ENCODE results near the gene PRR23A.
"Not testable (repeated sequence)": the region's sequence is repeated elsewhere in the genome, so short reads cannot be mapped to it uniquely, and the experiment has no call there.

Gene PRR23A

DNA sequence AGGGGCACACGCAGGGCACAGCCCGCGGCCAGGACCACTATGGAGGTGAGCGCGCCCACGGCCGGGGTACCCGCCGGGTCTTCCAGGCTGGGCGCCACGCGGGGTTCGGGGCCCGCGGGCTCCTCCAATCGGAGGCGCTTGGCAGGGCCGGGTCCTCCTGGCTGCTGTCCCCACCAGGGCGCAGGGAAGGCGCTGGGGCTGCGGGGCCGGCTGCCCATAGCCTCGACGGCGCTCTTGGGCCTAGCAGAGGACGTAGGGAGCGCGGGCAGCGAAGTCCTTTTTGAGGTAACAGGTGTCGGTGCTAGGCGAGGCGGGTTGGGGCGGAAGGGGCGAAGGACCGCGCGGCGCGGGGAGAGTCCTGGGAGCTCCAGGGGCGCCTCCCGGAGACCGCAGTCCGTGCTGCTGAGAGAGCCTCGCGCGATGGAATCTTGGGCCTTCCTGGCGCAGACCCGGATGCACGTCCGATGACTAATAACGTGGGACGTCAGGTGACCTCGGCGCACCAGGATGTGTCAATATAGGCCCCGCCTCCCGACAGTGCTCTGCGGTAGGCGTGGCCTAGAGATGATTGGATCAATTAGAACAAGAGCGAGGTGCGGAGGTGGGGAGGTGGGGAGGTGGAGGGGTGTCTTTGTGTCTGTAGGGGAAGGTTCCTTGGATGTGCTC, at the start of gene PRR23A:
Gene PRR23A, minus strand, starts transcription at position 218 of the 666 bp plus-strand sequence. Its CDS starts 0 bp downstream, at position 218.
- no peak for DNase-seq

DNA sequence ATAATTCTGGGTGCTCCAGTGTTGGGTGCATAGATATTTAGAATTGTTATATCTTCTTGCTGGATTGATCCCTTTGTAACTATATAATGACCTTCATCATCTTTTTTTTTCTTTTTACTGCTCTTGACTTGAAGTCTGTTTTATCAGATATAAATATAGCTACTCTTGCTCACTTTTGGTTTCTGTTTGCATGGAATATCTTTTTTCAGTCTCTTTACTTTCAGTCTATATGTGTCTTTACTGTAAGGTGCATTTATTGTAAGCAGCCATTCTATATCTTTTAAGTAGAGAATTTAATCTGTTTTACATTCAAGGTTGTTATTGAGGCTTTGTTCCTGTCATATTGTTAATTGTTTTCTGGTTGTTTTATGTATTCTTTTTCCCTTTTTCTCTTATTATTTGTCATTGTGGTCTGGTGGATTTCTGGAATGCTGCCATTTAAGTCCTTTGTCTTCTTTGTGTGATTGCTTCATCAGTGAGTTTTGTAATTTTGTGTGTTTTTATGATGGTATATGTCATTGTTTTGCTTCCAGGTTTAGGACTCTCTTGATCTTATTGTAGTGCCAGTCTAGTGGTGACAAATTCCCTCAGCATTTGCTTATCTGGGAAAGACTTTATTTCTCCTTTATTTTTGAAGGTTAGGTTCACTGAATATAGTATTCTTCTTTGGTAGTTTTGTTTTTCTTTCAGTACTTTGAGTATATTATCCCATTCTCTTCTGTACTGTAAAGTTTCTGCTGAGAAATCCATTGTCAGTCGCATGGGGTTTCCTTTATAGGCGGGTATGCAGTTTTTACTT, 46.9 kb upstream of the PRR23A start:
- DNase-seq = no peak

DNA sequence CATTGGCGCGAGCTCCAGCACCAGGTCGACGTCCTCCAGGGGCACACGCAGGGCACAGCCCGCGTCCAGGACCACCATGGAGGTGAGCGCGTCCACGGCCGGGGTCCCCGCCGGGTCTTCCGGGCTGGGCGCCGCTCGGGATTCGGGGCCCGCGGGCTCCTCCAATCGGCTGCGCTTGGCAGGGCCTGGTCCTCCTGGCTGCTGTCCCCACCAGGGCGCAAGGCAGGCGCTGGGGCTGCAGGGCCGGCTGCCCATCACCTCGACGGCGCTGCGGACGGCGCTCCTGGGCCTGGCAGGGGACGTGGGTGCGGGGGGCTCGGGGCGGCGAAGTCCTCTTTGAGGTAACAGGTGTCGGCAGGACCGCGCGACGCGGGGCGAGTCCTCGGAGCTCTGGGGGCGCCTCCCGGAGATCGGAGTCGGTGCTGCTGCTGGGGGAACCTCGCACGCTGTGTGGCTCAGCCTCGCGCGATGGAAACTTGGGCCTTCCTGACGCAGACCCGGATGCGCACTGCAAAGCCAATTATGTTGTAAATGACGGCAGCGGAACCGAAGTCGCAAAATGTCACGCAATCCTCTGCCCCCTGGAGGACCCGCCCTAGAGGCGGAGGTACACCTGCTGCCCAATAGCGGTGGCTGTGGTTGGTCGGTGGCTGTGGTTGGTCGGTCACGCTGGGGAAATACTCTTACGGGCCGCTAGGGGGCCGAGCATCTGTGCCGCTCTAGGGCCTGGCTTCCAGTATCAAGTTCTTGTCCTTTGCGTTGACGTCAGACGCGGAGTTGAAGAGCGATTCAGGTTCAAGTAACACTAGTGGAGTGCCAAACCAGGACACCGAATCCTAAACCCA, 38.5 kb upstream of the PRR23A start, which contains the start of gene PRR23C:
Gene PRR23C, minus strand, starts transcription at position 527 of the 845 bp plus-strand sequence. Its CDS starts 272 bp downstream, at position 255.
- no peak for DNase-seq

DNA sequence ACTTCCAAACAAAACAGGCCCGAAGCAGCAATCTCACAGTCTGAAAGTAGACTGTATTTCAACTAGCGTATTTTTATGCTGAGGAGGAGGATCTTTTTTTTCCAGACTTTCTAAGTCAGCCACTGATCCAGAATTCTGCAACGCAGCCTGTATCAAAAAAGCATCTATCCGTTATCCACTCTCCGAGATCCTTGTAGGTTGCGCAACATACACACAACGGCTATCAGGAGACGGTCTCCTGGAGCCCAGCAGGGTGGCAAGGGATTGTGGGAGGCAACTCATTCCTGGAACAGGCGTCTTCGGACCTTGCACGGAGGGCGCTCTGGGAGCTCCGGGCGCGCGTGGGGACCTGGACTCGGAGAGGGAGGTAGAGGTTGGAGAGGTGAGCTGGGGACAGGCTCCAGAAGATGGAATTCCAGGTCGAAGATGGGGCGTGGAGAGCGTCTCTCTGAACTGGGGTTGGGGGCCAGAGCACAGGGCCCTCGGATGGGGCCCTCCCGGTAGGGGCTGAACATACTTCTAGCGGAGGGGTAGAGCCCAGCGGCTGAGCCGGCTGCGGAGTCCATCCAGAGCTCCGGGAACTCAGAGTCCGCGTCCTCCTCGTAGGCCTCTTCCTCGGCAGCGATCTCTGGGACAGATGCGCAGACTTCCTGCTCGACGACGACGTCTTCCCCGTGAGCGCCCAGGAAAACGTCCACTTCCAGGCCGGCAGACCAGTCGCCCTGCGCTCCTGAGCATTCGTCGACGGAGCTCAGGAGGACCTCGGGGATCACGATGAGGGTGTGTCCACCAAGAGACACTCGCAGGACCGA, 37.7 kb upstream of the PRR23A start:
- DNase-seq = no peak

DNA sequence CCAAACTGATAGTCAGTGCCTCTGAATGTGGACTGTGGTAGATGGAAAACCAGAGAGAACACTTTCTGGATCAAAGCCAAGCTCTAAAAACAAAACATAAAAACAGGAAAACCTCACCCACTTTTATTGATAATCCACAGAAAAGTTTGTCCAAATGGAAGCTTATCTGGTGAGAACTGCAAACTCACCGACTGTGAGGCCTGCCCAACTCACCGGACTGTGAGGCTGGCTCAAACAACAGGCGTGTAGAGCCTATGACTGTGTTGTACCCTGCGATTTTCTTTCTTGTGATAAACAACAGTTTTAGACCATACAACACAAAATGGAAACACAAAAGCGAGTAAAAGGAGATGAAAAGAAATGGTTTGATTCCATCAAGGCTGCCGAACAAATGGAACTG, 31.4 kb upstream of the PRR23A start:
- no peak for DNase-seq

DNA sequence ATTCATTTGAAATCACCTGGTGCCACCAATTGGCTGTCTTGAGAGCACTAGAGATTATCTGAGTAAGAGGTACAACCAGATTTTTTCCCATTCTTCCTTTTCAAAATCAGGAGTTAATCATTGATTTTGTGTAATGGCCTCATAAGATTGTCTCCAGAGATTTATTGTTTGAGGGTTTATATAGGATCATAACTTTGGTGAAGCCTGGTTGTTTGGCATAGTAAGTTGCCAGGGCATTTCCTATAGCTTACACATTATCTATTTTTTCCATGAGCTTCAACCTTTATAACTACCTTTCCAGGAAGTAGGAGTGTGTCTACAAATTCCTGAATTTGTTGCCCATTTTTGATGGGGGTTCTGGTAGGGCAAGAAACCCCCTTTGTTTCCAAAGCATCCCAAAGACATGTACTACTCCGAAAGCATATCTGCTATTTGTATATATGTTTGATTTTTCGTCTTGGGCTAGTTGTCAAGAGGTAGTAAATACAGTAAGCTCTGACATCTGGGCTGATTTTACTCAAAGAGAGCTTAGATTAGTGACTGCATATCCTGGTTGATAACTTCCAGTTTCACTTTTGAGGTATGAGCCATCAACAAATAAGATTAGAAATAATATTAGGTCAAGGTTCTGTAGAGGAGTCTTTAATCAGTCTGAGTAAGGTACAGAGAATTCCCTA, 26.4 kb upstream of the PRR23A start:
- no peak for DNase-seq

DNA sequence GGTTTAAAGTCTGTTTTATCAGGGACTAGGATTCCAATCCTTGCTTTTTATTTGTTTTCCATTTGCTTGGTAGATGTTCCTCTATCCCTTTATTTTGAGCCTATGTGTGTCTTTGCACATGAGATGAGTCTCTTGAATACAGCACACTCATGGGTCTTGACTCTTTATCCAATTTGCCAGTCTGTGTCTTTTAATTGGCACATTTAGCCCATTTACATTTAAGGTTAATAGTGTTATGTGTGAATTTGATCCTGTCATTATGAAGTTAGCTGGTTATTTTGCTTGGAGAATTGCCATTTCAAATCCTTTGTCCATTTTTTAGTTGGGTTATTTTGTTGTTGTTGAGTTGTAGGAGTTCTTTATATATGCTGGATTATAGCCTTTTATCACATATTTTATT, 24.5 kb upstream of the PRR23A start:
- not testable (repeated sequence) for DNase-seq

DNA sequence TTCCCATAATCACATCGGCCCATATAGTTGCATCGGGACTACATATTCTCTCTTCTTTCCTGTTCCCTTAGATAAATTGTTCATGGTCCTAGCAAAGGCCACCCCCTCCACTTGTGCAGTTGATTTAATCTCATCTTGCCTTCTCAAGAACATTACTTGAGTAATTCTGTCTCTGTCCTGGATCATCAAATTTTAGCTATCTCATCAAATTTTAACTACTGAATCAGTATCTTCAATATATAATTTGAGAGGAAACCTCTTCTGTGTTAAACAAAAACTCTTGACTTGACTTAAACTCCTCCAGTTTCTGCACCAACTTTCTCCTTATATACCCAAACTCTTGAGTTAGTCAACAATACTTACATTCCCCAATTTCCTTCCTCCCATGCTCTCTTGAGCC, 18.9 kb upstream of the PRR23A start:
- DNase-seq = no peak

DNA sequence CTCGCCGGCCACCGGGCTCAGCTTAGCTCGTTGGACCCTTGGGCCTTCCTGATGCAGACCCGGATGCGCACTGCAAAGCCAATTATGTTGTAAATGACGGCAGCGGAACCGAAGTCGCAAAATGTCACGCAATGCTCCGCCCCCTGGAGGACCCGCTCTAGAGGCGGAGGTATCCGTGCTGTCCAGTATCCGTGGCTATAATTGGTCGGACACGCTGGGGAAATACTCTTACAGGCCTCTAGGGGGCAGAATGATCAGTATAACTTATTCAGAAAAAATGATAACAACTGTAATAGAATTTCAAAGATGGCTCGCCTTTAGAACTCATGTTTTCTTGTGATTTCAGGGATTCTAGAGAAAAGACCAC, 14.8 kb upstream of the PRR23A start, which contains the start of gene PRR23B:
Gene PRR23B, minus strand, starts transcription at position 59 of the 367 bp plus-strand sequence. CDS start 265 bp downstream, outside the sequence.
- DNase-seq = no peak

DNA sequence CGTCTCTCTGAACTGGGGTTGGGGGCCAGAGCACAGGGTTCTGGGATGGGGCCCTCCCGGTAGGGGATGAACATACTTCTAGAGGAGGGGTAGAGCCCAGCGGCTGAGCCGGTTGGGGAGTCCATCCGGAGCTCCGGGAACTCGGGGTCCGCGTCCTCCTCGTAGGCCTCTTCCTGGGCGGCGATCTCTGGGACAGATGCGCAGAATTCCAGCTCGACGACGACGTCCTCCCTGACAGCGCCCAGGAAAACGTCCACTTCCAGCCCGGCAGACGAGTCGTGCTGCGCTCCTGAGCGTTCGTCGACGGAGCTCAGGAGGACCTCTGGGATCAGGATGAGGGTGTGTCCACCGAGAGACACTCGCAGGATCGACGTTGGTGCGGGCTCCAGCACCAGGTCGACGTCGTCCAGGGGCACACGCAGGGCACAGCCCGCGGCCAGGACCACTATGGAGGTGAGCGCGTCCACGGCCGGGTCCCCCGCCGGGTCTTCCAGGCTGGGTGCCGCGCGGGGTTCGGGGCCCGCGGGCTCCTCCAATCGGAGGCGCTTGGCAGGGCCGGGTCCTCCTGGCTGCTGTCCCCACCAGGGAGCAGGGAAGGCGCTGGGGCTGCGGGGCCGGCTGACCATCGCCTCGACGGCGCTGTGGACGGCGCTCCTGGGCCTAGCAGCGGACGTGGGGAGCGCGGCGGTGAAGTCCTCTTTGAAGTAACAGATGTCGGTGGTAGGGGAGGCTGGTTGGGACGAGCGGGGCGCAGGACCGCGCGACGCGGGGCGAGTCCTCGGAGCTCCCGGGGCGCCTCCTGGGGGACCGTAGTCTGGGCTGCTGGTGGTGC, 14.2 kb upstream of the PRR23A start:
- no peak for DNase-seq

DNA sequence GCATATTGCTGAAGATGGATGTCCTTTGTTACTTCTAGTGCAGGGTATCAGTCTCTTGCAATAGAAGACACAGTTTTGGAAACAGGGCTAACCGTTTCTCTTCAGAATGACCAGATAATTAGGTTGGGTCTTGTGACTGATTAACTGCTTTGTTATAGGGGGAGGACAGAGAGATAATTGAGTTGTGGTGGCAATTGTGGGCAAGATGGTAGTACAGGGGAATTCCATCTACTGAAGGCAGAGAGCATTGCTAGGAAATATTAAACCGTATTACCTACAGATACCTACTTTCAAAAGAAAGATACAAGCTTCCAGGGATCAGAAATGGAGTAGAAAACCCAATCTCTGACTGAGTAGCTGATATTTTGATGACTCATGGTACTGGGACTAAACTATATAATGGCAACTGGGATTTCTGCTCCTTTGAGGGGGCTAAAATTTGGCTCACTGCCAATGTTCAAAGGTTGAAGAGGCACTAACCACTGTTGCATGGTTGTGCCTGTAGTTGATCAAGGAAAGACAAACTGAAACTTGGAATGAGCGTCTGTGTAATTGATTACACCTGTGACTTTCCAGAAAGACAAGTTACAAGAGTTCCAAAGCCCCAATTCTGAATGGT, 10.5 kb upstream of the PRR23A start:
- DNase-seq = no peak

DNA sequence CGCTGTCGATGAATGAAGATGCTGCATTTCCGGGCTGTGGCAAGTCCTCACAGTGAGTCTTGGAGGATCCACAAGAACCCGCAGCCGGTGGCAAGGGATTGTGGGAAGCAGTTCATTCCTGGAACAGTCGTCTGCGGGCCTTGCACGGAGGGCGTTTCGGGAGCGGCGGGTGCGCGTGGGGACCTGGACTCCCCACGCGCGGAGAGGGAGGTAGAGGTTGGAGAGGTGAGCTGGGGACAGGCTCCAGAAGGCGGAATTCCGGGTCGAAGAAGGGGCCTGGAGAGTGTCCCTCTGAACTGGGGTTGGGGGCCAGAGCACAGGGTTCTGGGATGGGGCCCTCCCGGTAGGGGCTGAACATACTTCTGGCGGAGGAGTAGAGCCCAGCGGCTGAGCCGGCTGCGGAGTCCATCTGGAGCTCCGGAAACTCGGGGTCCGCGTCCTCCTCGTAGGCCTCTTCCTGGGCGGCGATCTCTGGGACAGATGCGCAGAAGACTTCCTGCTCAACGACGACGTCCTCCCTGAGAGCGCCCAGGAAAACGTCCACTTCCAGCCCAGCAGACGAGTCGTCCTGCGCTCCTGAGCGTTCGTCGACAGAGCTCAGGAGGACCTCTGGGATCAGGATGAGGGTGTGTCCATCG, 593 bp downstream of the PRR23A start:
- DNase-seq = no peak

DNA sequence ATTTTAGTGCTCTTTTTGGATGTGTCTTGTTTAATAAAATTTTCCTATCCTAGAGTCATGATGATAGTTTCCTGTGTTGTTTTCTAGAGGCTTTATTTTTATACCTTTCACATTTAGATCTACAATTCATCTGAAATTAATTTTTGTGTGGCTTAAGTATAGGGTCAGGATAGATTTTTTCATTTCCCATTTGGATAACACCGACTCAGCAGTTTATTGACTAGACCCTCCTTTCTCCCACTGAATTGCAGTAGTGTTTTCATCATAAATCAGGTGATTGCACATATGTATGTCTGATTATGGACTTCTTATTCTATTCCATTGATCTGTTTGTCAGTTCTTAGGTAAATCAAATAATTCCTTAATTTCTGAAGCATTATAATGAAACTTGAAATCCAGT, 10.4 kb downstream of the PRR23A start:
- no peak for DNase-seq

DNA sequence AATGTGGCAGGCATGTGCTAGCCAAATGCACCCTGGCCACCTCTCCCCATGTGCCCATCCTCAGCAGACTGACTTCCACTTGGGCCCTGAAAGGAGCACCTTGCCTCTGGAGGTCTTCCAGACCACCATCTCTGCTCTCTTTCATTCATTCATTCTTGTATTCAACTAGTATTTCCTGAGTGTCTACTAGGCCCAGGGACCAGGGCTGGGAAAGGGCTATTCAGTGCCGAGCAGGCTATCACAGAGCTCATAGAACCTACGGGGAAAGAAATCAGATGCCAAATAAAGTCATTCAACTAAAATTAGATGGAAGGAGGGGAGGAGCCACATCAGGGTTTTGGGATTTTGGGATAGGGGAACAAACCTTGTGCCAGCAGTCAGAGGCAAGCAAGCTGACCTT, 18.9 kb downstream of the PRR23A start:
- DNase-seq = no peak

DNA sequence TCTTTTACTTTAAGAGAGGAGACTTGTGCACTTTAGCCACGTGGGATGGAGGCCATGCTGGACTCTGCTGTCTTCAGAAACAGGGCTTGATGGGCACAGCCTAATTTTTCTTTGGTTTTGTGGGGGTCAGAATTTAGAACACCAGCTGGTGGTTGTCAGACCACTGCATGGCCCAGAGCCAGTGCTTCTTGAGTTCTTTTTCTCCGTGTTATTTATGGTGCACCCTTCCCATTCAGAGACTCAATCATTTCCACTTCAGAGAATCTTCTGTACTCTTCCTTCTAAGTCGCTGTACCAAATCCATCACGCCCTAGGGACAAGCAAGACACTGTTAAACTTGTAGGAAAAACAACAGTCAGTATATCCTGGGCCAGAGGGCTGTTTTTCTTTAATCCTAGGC, 20.1 kb downstream of the PRR23A start:
- no peak for DNase-seq

DNA sequence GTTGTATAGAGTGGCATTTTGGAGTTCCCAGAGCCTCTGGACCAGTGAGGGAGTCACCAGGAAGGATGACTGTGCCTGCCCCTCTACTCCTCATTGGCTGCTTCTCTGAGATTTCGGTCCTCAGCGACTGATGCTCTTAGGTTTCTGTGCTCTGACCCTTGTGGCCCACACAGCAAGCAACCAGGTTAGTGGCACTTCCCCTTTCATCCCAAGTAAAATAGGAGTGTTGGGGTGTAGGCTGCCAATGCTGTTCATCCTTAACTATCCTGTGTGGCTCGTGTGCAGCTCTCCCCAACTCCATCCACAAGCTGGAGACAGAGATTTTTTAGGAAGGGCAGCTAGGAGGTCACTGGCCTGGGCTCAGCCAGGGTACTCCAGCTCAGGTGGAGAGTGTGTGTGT, 21.3 kb downstream of the PRR23A start:
- DNase-seq = no peak

DNA sequence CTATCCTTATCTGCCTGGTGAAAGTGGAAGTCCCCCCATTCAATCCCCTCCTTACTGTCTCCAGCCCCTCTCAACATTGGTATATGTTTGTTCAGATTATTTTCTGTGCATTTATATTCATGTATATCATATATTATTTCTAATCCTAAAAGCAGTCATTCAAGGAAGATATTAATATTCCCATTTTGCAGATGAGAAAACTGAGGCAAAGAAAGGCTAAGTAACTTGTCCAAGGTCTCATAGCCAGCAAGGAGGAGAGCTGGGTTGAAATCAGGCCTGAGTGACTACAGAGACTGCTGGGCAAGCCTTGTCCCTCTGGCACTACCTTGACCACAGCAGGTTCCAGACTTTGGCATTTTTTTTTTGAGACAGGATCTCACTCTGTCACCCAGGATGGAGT, 30.0 kb downstream of the PRR23A start:
- no peak for DNase-seq

DNA sequence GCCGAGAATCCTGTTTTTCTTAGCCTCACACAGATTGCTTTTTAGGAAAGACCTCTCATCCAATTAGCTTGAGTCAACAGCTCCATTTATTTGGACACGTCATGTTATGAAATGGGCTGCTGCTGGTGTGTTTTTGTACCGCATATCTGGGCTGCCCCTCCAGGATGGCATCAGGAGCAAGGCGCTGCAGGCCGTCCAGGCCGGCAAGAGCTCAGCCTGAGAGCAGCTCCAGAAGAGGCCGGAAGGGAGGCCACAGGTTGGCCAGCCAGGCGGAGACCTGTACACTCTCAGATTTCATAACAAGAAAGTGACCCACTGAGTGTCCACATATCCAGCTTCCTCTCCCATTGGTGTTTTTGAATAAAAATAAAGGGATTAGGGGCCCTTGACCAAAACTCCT, 30.7 kb downstream of the PRR23A start:
- DNase-seq = no peak

DNA sequence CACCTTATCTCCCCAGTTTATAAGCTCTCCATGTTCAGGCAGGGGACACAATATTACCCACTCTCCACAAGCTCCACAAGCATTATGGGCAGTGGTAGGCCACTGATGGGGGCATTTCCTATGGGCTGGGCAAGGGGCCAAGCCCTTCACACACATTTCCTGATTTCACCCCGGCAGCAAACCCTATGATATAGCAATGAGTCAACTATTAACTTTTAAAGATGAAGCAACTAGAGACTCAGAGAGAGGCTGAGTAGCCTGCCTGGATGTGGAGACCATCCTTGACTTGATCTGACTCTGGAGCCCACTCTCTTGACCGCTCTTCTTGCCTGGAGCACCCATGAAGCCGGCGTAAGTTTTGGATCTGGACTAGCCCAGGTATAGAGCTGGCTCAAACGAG, 31.6 kb downstream of the PRR23A start:
- no peak for DNase-seq

DNA sequence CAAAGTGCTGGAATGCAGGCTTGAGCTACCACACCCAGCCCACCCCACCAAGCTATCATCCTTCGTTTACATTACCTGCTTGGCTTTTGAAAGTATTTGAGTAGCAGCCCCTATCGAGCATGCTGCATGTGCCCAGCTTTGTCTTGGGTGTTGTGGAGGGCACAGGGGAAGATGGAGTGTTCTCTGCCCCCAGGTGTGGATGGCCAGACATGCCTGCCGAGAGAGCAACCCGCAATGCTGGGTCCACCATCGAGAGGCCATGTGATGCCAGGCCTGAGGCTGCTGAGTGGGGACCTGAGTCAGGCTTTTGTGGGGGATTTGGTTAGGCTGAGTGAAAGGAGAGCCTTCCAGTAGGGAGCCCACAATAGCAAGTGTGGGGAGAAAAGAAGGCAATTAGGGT, 33.1 kb downstream of the PRR23A start:
- DNase-seq = no peak
